GM23338 (cell line): ENCODE measurements around the gene NHERF1. TPM values are rescaled to one million over a fixed set of nuclear protein-coding genes. Genes with fewer than 3 reads are reported as not detected.

Experiments
- ATAC-seq: fragments of 200-7000 bp; cut with Tn5 transposase; 3 replicates; pipeline ENCODE4 v1.9.1; 2020
- DNase-seq: peaks from one replicate; pipeline ENCODE4 v3.0.0-alpha.2; 2015; ENCODE audit warnings: low spot score
- H2AFZ ChIP-seq: fragments of 200-600 bp; sonication (generic); 2 replicates; pipeline ENCODE4 v1.8.0; 2016; ENCODE audit warnings: antibody characterized with exemption, mild to moderate bottlenecking, moderate library complexity
- H3F3A ChIP-seq: fragments of 200-600 bp; sonication (generic); replicated peaks from 2 replicates; pipeline ENCODE4 v1.8.0; 2017; ENCODE audit warnings: antibody characterized with exemption, mixed run types, low read depth
- H3K27ac ChIP-seq: fragments of 200-600 bp; sonication (generic); 2 replicates; pipeline ENCODE4 v1.6.1; 2016; ENCODE audit warnings: low read depth
- H3K27me3 ChIP-seq: fragments of 200-600 bp; sonication (generic); 2 replicates; pipeline ENCODE4 v1.8.0; 2016; ENCODE audit warnings: mild to moderate bottlenecking, mixed run types, moderate library complexity; ENCODE audit not compliant: insufficient read depth
- H3K36me3 ChIP-seq: fragments of 200-600 bp; sonication (generic); 2 replicates; pipeline ENCODE4 v1.8.0; 2016; ENCODE audit warnings: mild to moderate bottlenecking; ENCODE audit not compliant: insufficient read depth
- H3K4me1 ChIP-seq: fragments of 200-600 bp; sonication (generic); 2 replicates; pipeline ENCODE4 v1.8.0; 2016; ENCODE audit warnings: mild to moderate bottlenecking, moderate library complexity; ENCODE audit not compliant: insufficient read depth
- H3K4me2 ChIP-seq: fragments of 200-600 bp; sonication (generic); 2 replicates; pipeline ENCODE4 v1.7.1; 2017; ENCODE audit warnings: mixed run types
- H3K4me3 ChIP-seq: fragments of 200-600 bp; sonication (generic); 2 replicates; pipeline ENCODE4 v1.6.1; 2016; ENCODE audit warnings: mixed run types
- H3K79me2 ChIP-seq: fragments of 200-600 bp; sonication (generic); replicated peaks from 2 replicates; pipeline ENCODE4 v1.8.0; 2017; ENCODE audit warnings: mild to moderate bottlenecking; ENCODE audit not compliant: insufficient read depth
- H3K9me2 ChIP-seq: fragments of 200-600 bp; sonication (generic); 2 replicates; pipeline ENCODE4 v1.8.0; 2017; ENCODE audit not compliant: insufficient read depth
- H4K20me1 ChIP-seq: fragments of 200-600 bp; sonication (generic); replicated peaks from 2 replicates; pipeline ENCODE4 v1.8.0; 2017; ENCODE audit warnings: mild to moderate bottlenecking; ENCODE audit not compliant: insufficient read depth
- H3K27ac Mint-ChIP-seq: 2 replicates; pipeline ENCODE4 v1.8.0; 2020; ENCODE audit warnings: inconsistent platforms, mild to moderate bottlenecking, moderate library complexity, mixed read lengths
- H3K27me3 Mint-ChIP-seq: 3 replicates; pipeline ENCODE4 v1.8.0; 2022; ENCODE audit warnings: low read depth, mild to moderate bottlenecking, moderate library complexity, mixed read lengths, inconsistent platforms; ENCODE audit not compliant: insufficient read depth, poor library complexity
- H3K36me3 Mint-ChIP-seq: 3 replicates; pipeline ENCODE4 v1.8.0; 2021; ENCODE audit warnings: low read depth, mild to moderate bottlenecking, inconsistent platforms, moderate library complexity, mixed read lengths
- H3K4me1 Mint-ChIP-seq: 3 replicates; pipeline ENCODE4 v1.8.0; 2020; ENCODE audit warnings: mild to moderate bottlenecking, inconsistent platforms, mixed read lengths
- H3K4me3 Mint-ChIP-seq: 3 replicates; pipeline ENCODE4 v1.8.0; 2021; ENCODE audit warnings: moderate library complexity, mild to moderate bottlenecking, inconsistent platforms, mixed read lengths
- H3K9me3 Mint-ChIP-seq: 3 replicates; pipeline ENCODE4 v1.8.0; 2020; ENCODE audit warnings: moderate library complexity, mild to moderate bottlenecking, inconsistent platforms, mixed read lengths
- CREB1 ChIP-seq: fragments of 250-450 bp; sonication (Bioruptor Pico); IDR thresholded peaks from 2 replicates; pipeline ENCODE4 v1.5.0; 2020; ENCODE audit warnings: low read depth, mild to moderate bottlenecking, moderate library complexity
- EZH2 ChIP-seq: fragments of 200-600 bp; sonication (generic); IDR thresholded peaks from one replicate; pipeline ENCODE4 v1.8.0; 2017; ENCODE audit warnings: antibody characterized with exemption, mild to moderate bottlenecking, low read depth; ENCODE audit not compliant: unreplicated experiment
- EZH2phosphoT487 ChIP-seq: fragments of 200-600 bp; sonication (generic); IDR thresholded peaks from one replicate; pipeline ENCODE4 v1.8.1; 2018; ENCODE audit warnings: antibody characterized with exemption; ENCODE audit not compliant: unreplicated experiment
- JUNB ChIP-seq: IDR thresholded peaks from one replicate; pipeline ENCODE4 v1.6.1; 2016; ENCODE audit warnings: antibody characterized with exemption; ENCODE audit not compliant: unreplicated experiment
- NANOG ChIP-seq: IDR thresholded peaks from 2 replicates; pipeline ENCODE4 v1.6.1; 2016; ENCODE audit warnings: antibody characterized with exemption, borderline replicate concordance
- POLR2AphosphoS5 ChIP-seq: IDR thresholded peaks from 2 replicates; pipeline ENCODE4 v1.6.1; 2016; ENCODE audit warnings: antibody characterized with exemption, low read depth
- STAT1 ChIP-seq: IDR thresholded peaks from one replicate; pipeline ENCODE4 v1.6.1; 2016; ENCODE audit warnings: antibody characterized with exemption; ENCODE audit not compliant: unreplicated experiment
- ZNF114 ChIP-seq: fragments of 250-450 bp; sonication (Bioruptor Pico); IDR thresholded peaks from 2 replicates; pipeline ENCODE4 v1.5.0; 2020; ENCODE audit warnings: mild to moderate bottlenecking, moderate library complexity
- ZNF331 ChIP-seq: fragments of 250-450 bp; sonication (Bioruptor Pico); IDR thresholded peaks from 2 replicates; pipeline ENCODE4 v1.5.0; 2020; ENCODE audit warnings: low read depth, mild to moderate bottlenecking, moderate library complexity
- polyA plus RNA-seq: library from polyadenylated mRNA; unstranded; fragments of >200 nt; fragmentation: Nextera tagmentation; extraction: Ambion mirVana; gene quantifications from 2 replicates; pipeline ENCODE4 v1.2.1, GENCODE V29; 2016
- total RNA-seq: library from RNA; depleted of rRNA; stranded (reverse); fragments of >200 nt; shearing (Covaris generic); gene quantifications from 2 replicates; pipeline ENCODE4 v1.2.3, GENCODE V29; 2014
- TF ChIP-seq, protein P1 (sequence below), 2 experiments: fragments of 200-600 bp in 1 of 2; sonication (generic) in 1 of 2; conservative IDR thresholded peaks; 2 replicates each; pipeline versions ENCODE4 v1.5.1 to v1.6.1; 2016 to 2017; ENCODE audit warnings: antibody characterized with exemption in 2 of 2, low read depth in 2 of 2, mild to moderate bottlenecking in 2 of 2, moderate library complexity in 1 of 2
- TF ChIP-seq, protein P2 (sequence below): IDR thresholded peaks from one replicate; pipeline ENCODE4 v1.6.1; 2018; ENCODE audit warnings: antibody characterized with exemption; ENCODE audit not compliant: unreplicated experiment

NHERF1 gene
- total and polyA plus RNA-seq, 2 experiments from 2014 or later = 48.8 to 100 TPM

DNA sequence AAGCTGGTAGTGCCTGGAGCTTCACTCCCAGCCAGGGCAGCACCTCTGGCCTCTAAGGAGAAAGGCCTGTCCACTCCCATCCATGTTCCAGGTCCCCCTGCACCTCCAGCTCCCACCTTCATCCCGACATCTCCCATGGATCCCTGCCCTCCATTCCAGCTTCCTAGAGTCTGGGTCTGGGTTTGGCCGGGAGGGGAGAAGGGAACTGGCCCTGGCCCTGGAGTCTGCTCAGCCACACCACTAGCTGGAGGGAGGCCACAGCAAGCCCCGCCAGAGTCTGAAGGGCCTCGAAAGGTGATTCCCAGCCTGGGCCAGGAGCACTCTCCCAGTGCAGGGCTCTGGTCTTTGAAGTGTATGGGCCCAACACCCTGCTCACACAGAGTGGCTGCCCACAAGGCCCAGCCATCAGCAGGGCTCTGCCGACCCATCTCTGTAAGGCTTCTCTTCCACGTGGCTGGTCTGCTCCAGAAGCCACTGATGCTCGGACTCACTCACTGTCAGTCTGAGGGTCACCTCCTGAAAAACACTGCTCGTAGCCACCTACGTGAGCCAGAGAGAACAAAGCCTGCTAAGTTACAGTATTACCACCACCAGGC is 23.0 kb downstream of the NHERF1 start:
- H3K27ac Mint-ChIP-seq = no peak overlapping the region
- H3K4me1 Mint-ChIP-seq = peaks cover 14% of the 10 kb centered on the region; the same call in 2 of the 3 replicates
- H3K4me3 Mint-ChIP-seq = no peak overlapping the region
- TF ChIP-seq POLR2AphosphoS5 (no peak), EZH2phosphoT487 (no peak), NANOG (no peak), EZH2 (no peak), STAT1 (no peak)
- Histone ChIP-seq H3K79me2 (peaks cover 16% of the 10 kb centered on the region), H3F3A (peaks cover 3% of the 10 kb centered on the region; the same call in 1 of the 2 replicates), H3K9me2 (no peaks in the 10 kb centered on the region), H3K27me3 (no peaks in the 10 kb centered on the region), H4K20me1 (peaks cover 13% of the 10 kb centered on the region; the same call in 1 of the 2 replicates), H3K4me3 (no peak overlapping the region), H2AFZ (no peak overlapping the region), H3K27ac (no peak overlapping the region), H3K36me3 (peaks cover 8% of the 10 kb centered on the region), H3K4me2 (no peak overlapping the region), H3K4me1 (peaks cover 5% of the 10 kb centered on the region; the same call in 1 of the 2 replicates)
- no peak for DNase-seq
- H3K27me3 Mint-ChIP-seq = peaks cover 31% of the 10 kb centered on the region
- no peaks in the 10 kb centered on the region for H3K9me3 Mint-ChIP-seq
- peaks cover 54% of the 10 kb centered on the region for H3K36me3 Mint-ChIP-seq
- no peak for ATAC-seq

DNA sequence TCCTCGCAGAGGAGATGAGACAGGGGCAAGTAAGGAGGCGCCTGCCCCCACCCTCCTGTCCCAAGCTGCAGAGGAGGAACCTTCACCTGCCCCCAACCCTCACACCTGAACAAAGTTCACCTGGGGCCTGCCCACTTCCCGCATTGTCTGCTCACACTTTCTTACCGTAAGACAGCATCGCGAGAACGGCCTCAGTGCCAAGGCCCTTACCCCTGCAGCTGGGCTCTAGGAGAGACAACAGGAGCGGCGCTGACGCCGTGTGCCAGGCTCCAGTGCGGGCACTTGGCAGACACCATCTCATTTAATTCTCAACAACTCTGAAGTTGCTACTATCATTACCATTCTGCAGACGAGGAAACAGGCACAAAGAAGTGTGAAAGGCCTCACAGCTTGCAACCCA is 23.6 kb downstream of the NHERF1 start:
- Mint-ChIP-seq H3K27ac (no peak overlapping the region), H3K36me3 (peaks cover 51% of the 10 kb centered on the region), H3K9me3 (no peaks in the 10 kb centered on the region), H3K4me3 (no peak overlapping the region), H3K4me1 (peaks cover 14% of the 10 kb centered on the region; the same call in 2 of the 3 replicates), H3K27me3 (peaks cover 31% of the 10 kb centered on the region)
- H3F3A ChIP-seq = peaks cover 3% of the 10 kb centered on the region; the same call in 1 of the 2 replicates
- H3K4me2 ChIP-seq = no peak overlapping the region
- peaks cover 8% of the 10 kb centered on the region; the same call in 1 of the 2 replicates for H3K36me3 ChIP-seq
- ATAC-seq = no peak
- no peak overlapping the region for H3K4me3 ChIP-seq
- H3K9me2 ChIP-seq = no peaks in the 10 kb centered on the region
- H3K27me3 ChIP-seq = no peaks in the 10 kb centered on the region
- H3K4me1 ChIP-seq = peaks cover 8% of the 10 kb centered on the region; the same call in 1 of the 2 replicates
- peaks cover 21% of the 10 kb centered on the region for H3K79me2 ChIP-seq
- no peak overlapping the region for H3K27ac ChIP-seq
- DNase-seq = no peak
- no peak overlapping the region for H2AFZ ChIP-seq
- H4K20me1 ChIP-seq = peaks cover 10% of the 10 kb centered on the region; the same call in 1 of the 2 replicates
- TF ChIP-seq CREB1 (CRISPR knock-in tag) (no peak), ZNF331 (CRISPR knock-in tag) (no peak), POLR2AphosphoS5 (no peak), STAT1 (no peak), EZH2phosphoT487 (no peak), ZNF114 (no peak), EZH2 (no peak), JUNB (no peak)
- TF ChIP-seq, protein P1, sequence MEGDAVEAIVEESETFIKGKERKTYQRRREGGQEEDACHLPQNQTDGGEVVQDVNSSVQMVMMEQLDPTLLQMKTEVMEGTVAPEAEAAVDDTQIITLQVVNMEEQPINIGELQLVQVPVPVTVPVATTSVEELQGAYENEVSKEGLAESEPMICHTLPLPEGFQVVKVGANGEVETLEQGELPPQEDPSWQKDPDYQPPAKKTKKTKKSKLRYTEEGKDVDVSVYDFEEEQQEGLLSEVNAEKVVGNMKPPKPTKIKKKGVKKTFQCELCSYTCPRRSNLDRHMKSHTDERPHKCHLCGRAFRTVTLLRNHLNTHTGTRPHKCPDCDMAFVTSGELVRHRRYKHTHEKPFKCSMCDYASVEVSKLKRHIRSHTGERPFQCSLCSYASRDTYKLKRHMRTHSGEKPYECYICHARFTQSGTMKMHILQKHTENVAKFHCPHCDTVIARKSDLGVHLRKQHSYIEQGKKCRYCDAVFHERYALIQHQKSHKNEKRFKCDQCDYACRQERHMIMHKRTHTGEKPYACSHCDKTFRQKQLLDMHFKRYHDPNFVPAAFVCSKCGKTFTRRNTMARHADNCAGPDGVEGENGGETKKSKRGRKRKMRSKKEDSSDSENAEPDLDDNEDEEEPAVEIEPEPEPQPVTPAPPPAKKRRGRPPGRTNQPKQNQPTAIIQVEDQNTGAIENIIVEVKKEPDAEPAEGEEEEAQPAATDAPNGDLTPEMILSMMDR (conservative IDR thresholded peaks at IDR 0.05; ENCODE audit: low read depth in 2 of 2) = no peak
- TF ChIP-seq, protein P2, sequence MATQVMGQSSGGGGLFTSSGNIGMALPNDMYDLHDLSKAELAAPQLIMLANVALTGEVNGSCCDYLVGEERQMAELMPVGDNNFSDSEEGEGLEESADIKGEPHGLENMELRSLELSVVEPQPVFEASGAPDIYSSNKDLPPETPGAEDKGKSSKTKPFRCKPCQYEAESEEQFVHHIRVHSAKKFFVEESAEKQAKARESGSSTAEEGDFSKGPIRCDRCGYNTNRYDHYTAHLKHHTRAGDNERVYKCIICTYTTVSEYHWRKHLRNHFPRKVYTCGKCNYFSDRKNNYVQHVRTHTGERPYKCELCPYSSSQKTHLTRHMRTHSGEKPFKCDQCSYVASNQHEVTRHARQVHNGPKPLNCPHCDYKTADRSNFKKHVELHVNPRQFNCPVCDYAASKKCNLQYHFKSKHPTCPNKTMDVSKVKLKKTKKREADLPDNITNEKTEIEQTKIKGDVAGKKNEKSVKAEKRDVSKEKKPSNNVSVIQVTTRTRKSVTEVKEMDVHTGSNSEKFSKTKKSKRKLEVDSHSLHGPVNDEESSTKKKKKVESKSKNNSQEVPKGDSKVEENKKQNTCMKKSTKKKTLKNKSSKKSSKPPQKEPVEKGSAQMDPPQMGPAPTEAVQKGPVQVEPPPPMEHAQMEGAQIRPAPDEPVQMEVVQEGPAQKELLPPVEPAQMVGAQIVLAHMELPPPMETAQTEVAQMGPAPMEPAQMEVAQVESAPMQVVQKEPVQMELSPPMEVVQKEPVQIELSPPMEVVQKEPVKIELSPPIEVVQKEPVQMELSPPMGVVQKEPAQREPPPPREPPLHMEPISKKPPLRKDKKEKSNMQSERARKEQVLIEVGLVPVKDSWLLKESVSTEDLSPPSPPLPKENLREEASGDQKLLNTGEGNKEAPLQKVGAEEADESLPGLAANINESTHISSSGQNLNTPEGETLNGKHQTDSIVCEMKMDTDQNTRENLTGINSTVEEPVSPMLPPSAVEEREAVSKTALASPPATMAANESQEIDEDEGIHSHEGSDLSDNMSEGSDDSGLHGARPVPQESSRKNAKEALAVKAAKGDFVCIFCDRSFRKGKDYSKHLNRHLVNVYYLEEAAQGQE = no peak
